WTC11 (cell line): ENCODE results near the gene MIA. TPM values are rescaled to one million over a fixed set of nuclear protein-coding genes. Genes with fewer than 3 reads are reported as not detected.

Experiments
- ATAC-seq: fragments of 200-7000 bp; cut with Tn5 transposase; 2 replicates; pipeline ENCODE4 v1.10.0; 2021; ENCODE audit warnings: mild to moderate bottlenecking, moderate library complexity
- CTCF ChIA-PET: fragments of 300-600 bp; sonication (Branson Sonifier 250); formaldehyde crosslinking; loops from one replicate; lab custom pipeline; 2021; ENCODE audit warnings: antibody characterized with exemption; lab: Charles Lee
- POLR2A ChIA-PET: fragments of 350-600 bp; sonication (Branson Sonifier 250); formaldehyde crosslinking; loops from one replicate; lab custom pipeline; 2021; ENCODE audit warnings: antibody characterized with exemption; lab: Charles Lee
- DNase-seq: peaks from one replicate; pipeline ENCODE4 v3.0.0; 2021; ENCODE audit warnings: low spot score
- H3K27ac Mint-ChIP-seq: 2 replicates; pipeline ENCODE4 v1.8.0; 2021; ENCODE audit warnings: mixed read lengths
- H3K27me3 Mint-ChIP-seq: 2 replicates; pipeline ENCODE4 v1.8.0; 2021; ENCODE audit warnings: low read depth, mild to moderate bottlenecking, moderate library complexity, mixed read lengths
- H3K36me3 Mint-ChIP-seq: 2 replicates; pipeline ENCODE4 v1.8.0; 2021; ENCODE audit warnings: mixed read lengths
- H3K4me1 Mint-ChIP-seq: 2 replicates; pipeline ENCODE4 v1.8.0; 2022; ENCODE audit warnings: mixed read lengths
- H3K4me3 Mint-ChIP-seq: 2 replicates; pipeline ENCODE4 v1.8.0; 2021; ENCODE audit warnings: mild to moderate bottlenecking, moderate library complexity, mixed read lengths
- H3K9me3 Mint-ChIP-seq: 2 replicates; pipeline ENCODE4 v1.8.0; 2021; ENCODE audit warnings: mixed read lengths
- ATF1 ChIP-seq: sonication (generic); formaldehyde crosslinking; IDR thresholded peaks from 2 replicates; pipeline ENCODE4 v1.8.1; 2023; ENCODE audit warnings: mild to moderate bottlenecking, moderate library complexity, missing genetic modification reagents
- GTF2I ChIP-seq: fragments of 250-450 bp; sonication (Bioruptor Pico); conservative IDR thresholded peaks from 2 replicates; pipeline ENCODE4 v1.4.0; 2021; ENCODE audit warnings: mild to moderate bottlenecking
- HMGA2 ChIP-seq: fragments of 250-450 bp; sonication (Bioruptor Pico); IDR thresholded peaks from 2 replicates; pipeline ENCODE4 v1.4.0; 2021; ENCODE audit warnings: mild to moderate bottlenecking, moderate library complexity
- ZNF423 ChIP-seq: fragments of 250-450 bp; sonication (Bioruptor Pico); IDR thresholded peaks from 2 replicates; pipeline ENCODE4 v2.1.2; 2022; ENCODE audit warnings: mild to moderate bottlenecking, moderate library complexity
- total RNA-seq: library from RNA; stranded (reverse); gene quantifications from 3 replicates; pipeline ENCODE4 v1.2.3, GENCODE V29; 2021
- TF ChIP-seq, protein P1 (sequence below): fragments of 250-450 bp; sonication (Bioruptor Pico); IDR thresholded peaks from 2 replicates; pipeline ENCODE4 v1.9.0; 2021; ENCODE audit warnings: moderate library complexity, mild to moderate bottlenecking, inconsistent platforms, borderline replicate concordance
- TF ChIP-seq, protein P2 (sequence below): sonication (generic); formaldehyde crosslinking; IDR thresholded peaks from 2 replicates; pipeline ENCODE4 v1.8.0; 2022; ENCODE audit warnings: mild to moderate bottlenecking, missing genetic modification reagents
- TF ChIP-seq, protein P3 (sequence below): sonication (generic); formaldehyde crosslinking; IDR thresholded peaks from 2 replicates; pipeline ENCODE4 v1.8.1; 2022; ENCODE audit warnings: mild to moderate bottlenecking, moderate library complexity, missing genetic modification reagents
- TF ChIP-seq, protein P4 (sequence below): sonication (generic); formaldehyde crosslinking; conservative IDR thresholded peaks from 2 replicates; pipeline ENCODE4 v1.8.1; 2023; ENCODE audit warnings: mild to moderate bottlenecking, low read depth, missing genetic modification reagents, moderate library complexity
- TF ChIP-seq, protein P5 (sequence below): sonication (generic); formaldehyde crosslinking; IDR thresholded peaks from 2 replicates; pipeline ENCODE4 v1.8.1; 2022; ENCODE audit warnings: low read depth, missing genetic modification reagents, borderline replicate concordance

MIA gene
- total RNA-seq, 1 experiment from 2014 or later: not detected

DNA sequence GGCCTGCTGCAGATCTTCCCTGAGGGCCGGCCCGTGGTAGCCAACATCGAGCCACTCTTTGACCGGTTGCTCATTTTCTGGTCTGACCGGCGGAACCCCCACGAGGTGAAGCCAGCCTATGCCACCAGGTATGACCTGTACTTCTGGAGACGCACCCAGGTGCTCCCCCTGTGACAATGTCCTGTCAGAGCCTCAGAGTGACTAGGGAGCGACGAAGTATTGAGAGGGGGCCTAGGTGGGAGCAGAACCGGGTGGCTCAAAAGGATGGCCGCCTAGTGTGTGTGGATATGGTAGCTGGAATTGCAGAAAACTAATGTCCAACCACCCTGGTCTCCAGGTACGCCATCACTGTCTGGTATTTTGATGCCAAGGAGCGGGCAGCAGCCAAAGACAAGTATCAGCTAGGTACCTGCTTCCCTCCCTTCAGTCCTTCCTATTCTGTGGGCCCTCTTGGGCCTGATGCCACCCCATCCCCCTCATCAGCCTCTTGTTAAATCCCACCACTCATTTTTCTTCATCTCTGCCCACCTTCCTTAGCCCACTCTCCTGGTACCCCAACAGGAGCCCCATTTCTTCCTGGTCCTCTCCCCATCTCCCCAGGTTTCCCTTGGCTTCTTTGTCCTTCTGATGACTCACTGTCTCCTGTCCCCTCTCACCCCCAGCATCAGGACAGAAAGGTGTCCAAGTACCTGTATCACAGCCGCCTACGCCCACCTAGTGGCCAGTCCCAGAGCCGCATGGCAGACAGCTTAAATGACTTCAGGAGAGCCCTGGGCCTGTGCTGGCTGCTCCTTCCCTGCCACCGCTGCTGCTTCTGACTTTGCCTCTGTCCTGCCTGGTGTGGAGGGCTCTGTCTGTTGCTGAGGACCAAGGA lies 32.1 kb downstream of the MIA start:
- ChIA-PET POLR2A (interaction anchor here (1.0 to 3.6 kb wide), 5 partner anchors 9 to 57 kb away, joined by 3 to 25 read pairs (median 15); partner anchors contain the start of genes ACTMAP, EGLN2, RAB4B and SNRPA), CTCF (interaction anchor here (0.7 to 4.8 kb wide), 32 partner anchors 9 to 284 kb away, joined by 3 to 71 read pairs (median 6); partner anchors contain the start of genes ACTMAP, COQ8B, EGLN2 and ITPKC)
- Mint-ChIP-seq H3K9me3 (no peaks in the 10 kb centered on the region), H3K4me3 (no peak overlapping the region), H3K36me3 (peaks cover 13% of the 10 kb centered on the region), H3K27me3 (peaks cover 4% of the 10 kb centered on the region), H3K4me1 (peaks cover 71% of the 10 kb centered on the region), H3K27ac (peak overlapping the region; percentile 42)
- DNase-seq (peak; percentile 80), ATAC-seq (no peak)
- TF ChIP-seq, protein P1, sequence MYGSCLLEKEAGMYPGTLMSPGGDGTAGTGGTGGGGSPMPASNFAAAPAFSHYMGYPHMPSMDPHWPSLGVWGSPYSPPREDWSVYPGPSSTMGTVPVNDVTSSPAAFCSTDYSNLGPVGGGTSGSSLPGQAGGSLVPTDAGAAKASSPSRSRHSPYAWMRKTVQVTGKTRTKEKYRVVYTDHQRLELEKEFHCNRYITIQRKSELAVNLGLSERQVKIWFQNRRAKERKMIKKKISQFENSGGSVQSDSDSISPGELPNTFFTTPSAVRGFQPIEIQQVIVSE: no peak
- TF ChIP-seq, protein P2, sequence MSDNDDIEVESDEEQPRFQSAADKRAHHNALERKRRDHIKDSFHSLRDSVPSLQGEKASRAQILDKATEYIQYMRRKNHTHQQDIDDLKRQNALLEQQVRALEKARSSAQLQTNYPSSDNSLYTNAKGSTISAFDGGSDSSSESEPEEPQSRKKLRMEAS (CRISPR knock-in tag): 0 out of 2 replicates have a peak, but pooled peaks have one; percentile 50
- TF ChIP-seq HMGA2 (CRISPR knock-in tag): 0 out of 2 replicates have a peak, but pooled peaks have one; percentile 37

DNA sequence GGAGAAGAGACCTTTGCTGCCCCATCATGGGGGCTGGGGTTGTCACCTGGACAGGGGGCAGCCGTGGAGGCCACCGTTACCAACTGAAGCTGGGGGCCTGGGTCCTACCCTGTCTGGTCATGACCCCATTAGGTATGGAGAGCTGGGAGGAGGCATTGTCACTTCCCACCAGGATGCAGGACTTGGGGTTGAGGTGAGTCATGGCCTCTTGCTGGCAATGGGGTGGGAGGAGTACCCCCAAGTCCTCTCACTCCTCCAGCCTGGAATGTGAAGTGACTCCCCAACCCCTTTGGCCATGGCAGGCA lies 32.7 kb downstream of the MIA start:
- Mint-ChIP-seq H3K27ac (0 out of 2 replicates have a peak overlapping the region, but pooled peaks have one; percentile 23), H3K36me3 (peaks cover 11% of the 10 kb centered on the region), H3K4me1 (peaks cover 71% of the 10 kb centered on the region), H3K4me3 (no peak overlapping the region), H3K27me3 (peaks cover 10% of the 10 kb centered on the region)
- no peak for ATAC-seq
- CTCF ChIA-PET: interaction anchor here (0.9 to 4.8 kb wide), 11 partner anchors 9 to 146 kb away, joined by 5 to 71 read pairs (median 16); partner anchors contain the start of genes ACTMAP, COQ8B, EGLN2 and ITPKC
- no peak for TF ChIP-seq ATF1 (CRISPR knock-in tag)
- TF ChIP-seq, protein P3, sequence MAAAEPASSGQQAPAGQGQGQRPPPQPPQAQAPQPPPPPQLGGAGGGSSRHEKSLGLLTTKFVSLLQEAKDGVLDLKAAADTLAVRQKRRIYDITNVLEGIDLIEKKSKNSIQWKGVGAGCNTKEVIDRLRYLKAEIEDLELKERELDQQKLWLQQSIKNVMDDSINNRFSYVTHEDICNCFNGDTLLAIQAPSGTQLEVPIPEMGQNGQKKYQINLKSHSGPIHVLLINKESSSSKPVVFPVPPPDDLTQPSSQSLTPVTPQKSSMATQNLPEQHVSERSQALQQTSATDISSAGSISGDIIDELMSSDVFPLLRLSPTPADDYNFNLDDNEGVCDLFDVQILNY (CRISPR knock-in tag): no peak
- TF ChIP-seq, protein P2 (CRISPR knock-in tag): no peak
- TF ChIP-seq, protein P1: no peak
- TF ChIP-seq, protein P4, sequence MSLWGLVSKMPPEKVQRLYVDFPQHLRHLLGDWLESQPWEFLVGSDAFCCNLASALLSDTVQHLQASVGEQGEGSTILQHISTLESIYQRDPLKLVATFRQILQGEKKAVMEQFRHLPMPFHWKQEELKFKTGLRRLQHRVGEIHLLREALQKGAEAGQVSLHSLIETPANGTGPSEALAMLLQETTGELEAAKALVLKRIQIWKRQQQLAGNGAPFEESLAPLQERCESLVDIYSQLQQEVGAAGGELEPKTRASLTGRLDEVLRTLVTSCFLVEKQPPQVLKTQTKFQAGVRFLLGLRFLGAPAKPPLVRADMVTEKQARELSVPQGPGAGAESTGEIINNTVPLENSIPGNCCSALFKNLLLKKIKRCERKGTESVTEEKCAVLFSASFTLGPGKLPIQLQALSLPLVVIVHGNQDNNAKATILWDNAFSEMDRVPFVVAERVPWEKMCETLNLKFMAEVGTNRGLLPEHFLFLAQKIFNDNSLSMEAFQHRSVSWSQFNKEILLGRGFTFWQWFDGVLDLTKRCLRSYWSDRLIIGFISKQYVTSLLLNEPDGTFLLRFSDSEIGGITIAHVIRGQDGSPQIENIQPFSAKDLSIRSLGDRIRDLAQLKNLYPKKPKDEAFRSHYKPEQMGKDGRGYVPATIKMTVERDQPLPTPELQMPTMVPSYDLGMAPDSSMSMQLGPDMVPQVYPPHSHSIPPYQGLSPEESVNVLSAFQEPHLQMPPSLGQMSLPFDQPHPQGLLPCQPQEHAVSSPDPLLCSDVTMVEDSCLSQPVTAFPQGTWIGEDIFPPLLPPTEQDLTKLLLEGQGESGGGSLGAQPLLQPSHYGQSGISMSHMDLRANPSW: no peak
- TF ChIP-seq, all 79 proteins: peak for 0
- POLR2A ChIA-PET: interaction anchor here (1.6 to 2.7 kb wide), 3 partner anchors 10 to 58 kb away, joined by 5 to 17 read pairs (median 15); partner anchors contain the start of genes ACTMAP, EGLN2 and SNRPA
- DNase-seq: no peak
- H3K9me3 Mint-ChIP-seq: no peaks in the 10 kb centered on the region

DNA sequence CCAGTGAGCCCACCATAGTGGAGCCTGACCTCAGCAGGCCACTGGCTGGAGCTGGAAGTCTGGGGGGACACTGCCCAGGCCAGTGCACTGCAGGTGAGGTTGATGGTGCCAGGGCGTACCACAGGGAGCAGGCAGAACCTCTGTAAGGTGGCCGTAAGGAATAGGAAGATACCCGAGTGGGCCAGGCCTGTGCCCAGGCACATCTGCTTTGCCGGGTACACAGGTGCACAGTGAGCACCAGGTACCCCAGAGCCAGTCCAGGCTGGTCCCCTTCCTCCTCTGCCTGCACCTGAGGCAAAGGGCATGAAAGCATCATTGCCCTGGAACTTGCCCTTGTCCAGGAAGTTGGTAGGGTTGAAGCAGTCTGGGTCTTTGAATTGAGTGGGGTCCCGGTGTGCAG lies 33.2 kb downstream of the MIA start:
- Mint-ChIP-seq H3K27me3 (peaks cover 13% of the 10 kb centered on the region), H3K4me1 (peaks cover 67% of the 10 kb centered on the region), H3K27ac (peak overlapping the region; percentile 12; the same call in 1 of the 2 replicates), H3K36me3 (peaks cover 11% of the 10 kb centered on the region), H3K4me3 (no peak overlapping the region), H3K9me3 (no peaks in the 10 kb centered on the region)
- no peak for TF ChIP-seq ZNF423 (CRISPR knock-in tag)
- TF ChIP-seq, protein P5, sequence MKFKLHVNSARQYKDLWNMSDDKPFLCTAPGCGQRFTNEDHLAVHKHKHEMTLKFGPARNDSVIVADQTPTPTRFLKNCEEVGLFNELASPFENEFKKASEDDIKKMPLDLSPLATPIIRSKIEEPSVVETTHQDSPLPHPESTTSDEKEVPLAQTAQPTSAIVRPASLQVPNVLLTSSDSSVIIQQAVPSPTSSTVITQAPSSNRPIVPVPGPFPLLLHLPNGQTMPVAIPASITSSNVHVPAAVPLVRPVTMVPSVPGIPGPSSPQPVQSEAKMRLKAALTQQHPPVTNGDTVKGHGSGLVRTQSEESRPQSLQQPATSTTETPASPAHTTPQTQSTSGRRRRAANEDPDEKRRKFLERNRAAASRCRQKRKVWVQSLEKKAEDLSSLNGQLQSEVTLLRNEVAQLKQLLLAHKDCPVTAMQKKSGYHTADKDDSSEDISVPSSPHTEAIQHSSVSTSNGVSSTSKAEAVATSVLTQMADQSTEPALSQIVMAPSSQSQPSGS: no peak
- TF ChIP-seq GTF2I (CRISPR knock-in tag): no peak
- ChIA-PET CTCF (interaction anchor here (0.9 to 4.8 kb wide), 5 partner anchors 8 to 146 kb away, joined by 5 to 71 read pairs (median 25); partner anchors contain the start of genes ACTMAP, MIA, RAB4B and SNRPA), POLR2A (interaction anchor here (2.7 kb wide), 1 partner anchor 58 kb away, joined by 15 read pairs; the partner anchor contains the start of genes ACTMAP and SNRPA)
- ATAC-seq (no peak), DNase-seq (no peak)
